HepG2 (cell line): Measurements from ENCODE around the gene CCN6. TPM values are rescaled to one million over a fixed set of nuclear protein-coding genes. Genes with fewer than 3 reads are reported as not detected.

ENCODE experiments used
- ATF1 ChIP-seq: IDR thresholded peaks from 2 replicates; pipeline ENCODE4 v1.6.1; 2016; ENCODE audit warnings: mild to moderate bottlenecking, control low read depth
- CCAR2 ChIP-seq: fragments of 200-400 bp; formaldehyde crosslinking; optimal IDR thresholded peaks from 2 replicates; pipeline ENCODE3; 2018; ENCODE audit warnings: low read depth, mild to moderate bottlenecking, low read length, moderate library complexity
- ETV6 ChIP-seq: sonication (generic); formaldehyde crosslinking; conservative IDR thresholded peaks from 2 replicates; pipeline ENCODE4 v1.4.0; 2020; ENCODE audit warnings: missing genetic modification reagents
- GABPA ChIP-seq, 2 experiments: IDR thresholded peaks; 2 replicates each; pipeline ENCODE4 v1.6.1; 2011 to 2016; ENCODE audit warnings: low read depth in 2 of 2, low read length in 1 of 2, missing biosample characterization in 1 of 2, missing genetic modification characterization in 1 of 2
- HIVEP1 ChIP-seq: sonication (generic); formaldehyde crosslinking; IDR thresholded peaks from 2 replicates; pipeline ENCODE4 v1.4.0; 2020; ENCODE audit warnings: mild to moderate bottlenecking, missing genetic modification reagents
- KLF13 ChIP-seq: sonication (generic); formaldehyde crosslinking; IDR thresholded peaks from 2 replicates; pipeline ENCODE4 v1.4.0; 2020; ENCODE audit warnings: mild to moderate bottlenecking, missing genetic modification reagents
- MXD4 ChIP-seq: IDR thresholded peaks from 2 replicates; pipeline ENCODE4 v1.6.1; 2016; ENCODE audit warnings: mild to moderate bottlenecking, missing biosample characterization, missing genetic modification reagents
- NKX3-1 ChIP-seq: sonication (generic); formaldehyde crosslinking; IDR thresholded peaks from 2 replicates; pipeline ENCODE4 v1.5.0; 2020; ENCODE audit warnings: missing genetic modification reagents
- POLR2AphosphoS5 ChIP-seq: IDR thresholded peaks from 2 replicates; pipeline ENCODE4 v1.6.1; 2012; ENCODE audit warnings: low read depth, low read length
- SIN3B ChIP-seq: fragments of 150-350 bp; IDR thresholded peaks from 2 replicates; pipeline ENCODE4 v1.6.1; 2014; ENCODE audit warnings: low read length
- STAG1 ChIP-seq: sonication (generic); formaldehyde crosslinking; IDR thresholded peaks from 2 replicates; pipeline ENCODE4 v1.4.0; 2020; ENCODE audit warnings: missing genetic modification reagents
- SYNCRIP ChIP-seq: fragments of 200-400 bp; formaldehyde crosslinking; IDR thresholded peaks from 2 replicates; pipeline ENCODE4 v1.6.1; 2018; ENCODE audit warnings: mild to moderate bottlenecking, low read depth, low read length; ENCODE audit not compliant: insufficient read depth
- ZFP62 ChIP-seq: sonication (generic); formaldehyde crosslinking; IDR thresholded peaks from 2 replicates; pipeline ENCODE4 v1.4.0; 2020; ENCODE audit warnings: missing genetic modification reagents
- ZFP82 ChIP-seq: sonication (generic); formaldehyde crosslinking; IDR thresholded peaks from 2 replicates; pipeline ENCODE4 v1.5.1; 2020; ENCODE audit warnings: mild to moderate bottlenecking, missing genetic modification reagents, borderline replicate concordance
- ZNF256 ChIP-seq: sonication (generic); formaldehyde crosslinking; conservative IDR thresholded peaks from 2 replicates; pipeline ENCODE4 v1.4.0; 2020; ENCODE audit warnings: missing genetic modification reagents
- ZNF569 ChIP-seq: sonication (generic); formaldehyde crosslinking; IDR thresholded peaks from 2 replicates; pipeline ENCODE4 v1.5.0; 2020; ENCODE audit warnings: mild to moderate bottlenecking, missing genetic modification reagents, moderate library complexity, borderline replicate concordance
- ZNF816 ChIP-seq: sonication (generic); formaldehyde crosslinking; IDR thresholded peaks from 2 replicates; pipeline ENCODE4 v1.8.0; 2022; ENCODE audit warnings: missing genetic modification reagents, mild to moderate bottlenecking, borderline replicate concordance
- polyA plus RNA-seq, 8 experiments: library from polyadenylated mRNA; depleted of rRNA in 3 of 8; stranded (reverse) in 7 of 8; unstranded in 1 of 8; fragments of >200 nt; fragmentation: Illumina TruSeq in 4 of 8; extraction: Trizol in 4 of 8; gene quantifications; 2 replicates each; pipeline versions ENCODE4 v1.2.1 to v1.2.3, GENCODE V29; 2011 to 2016; ENCODE audit warnings: low read depth in 4 of 8, missing spikeins in 1 of 8, mixed read lengths in 1 of 8; ENCODE audit not compliant: insufficient read depth in 1 of 8
- total RNA-seq, 5 experiments: library from RNA; depleted of rRNA; stranded (reverse); fragments of >200 nt; fragmentation: Illumina TruSeq; extraction: Trizol; gene quantifications; 2 replicates each; pipeline ENCODE4 v1.2.3, GENCODE V29; 2016; ENCODE audit warnings: low read depth in 1 of 5
- TF ChIP-seq, protein P1 (sequence below): sonication (generic); formaldehyde crosslinking; IDR thresholded peaks from 2 replicates; pipeline ENCODE4 v1.5.0; 2020; ENCODE audit warnings: mild to moderate bottlenecking, missing genetic modification reagents
- TF ChIP-seq, protein P2 (sequence below): sonication (generic); formaldehyde crosslinking; IDR thresholded peaks from 2 replicates; pipeline ENCODE4 v1.4.0; 2020; ENCODE audit warnings: mild to moderate bottlenecking, missing genetic modification reagents
- TF ChIP-seq, protein P3 (sequence below): sonication (generic); formaldehyde crosslinking; IDR thresholded peaks from 2 replicates; pipeline ENCODE4 v1.5.1; 2020; ENCODE audit warnings: mild to moderate bottlenecking, moderate library complexity, missing genetic modification reagents
- TF ChIP-seq, protein P4 (sequence below): sonication (generic); formaldehyde crosslinking; IDR thresholded peaks from 2 replicates; pipeline ENCODE4 v1.4.0; 2020; ENCODE audit warnings: missing genetic modification reagents

The CCN6 gene
- total and polyA plus RNA-seq, 2 of the 13 experiments (the other 11 are each of a cell fraction or from before 2014, with no cell fraction given) = not detected

DNA sequence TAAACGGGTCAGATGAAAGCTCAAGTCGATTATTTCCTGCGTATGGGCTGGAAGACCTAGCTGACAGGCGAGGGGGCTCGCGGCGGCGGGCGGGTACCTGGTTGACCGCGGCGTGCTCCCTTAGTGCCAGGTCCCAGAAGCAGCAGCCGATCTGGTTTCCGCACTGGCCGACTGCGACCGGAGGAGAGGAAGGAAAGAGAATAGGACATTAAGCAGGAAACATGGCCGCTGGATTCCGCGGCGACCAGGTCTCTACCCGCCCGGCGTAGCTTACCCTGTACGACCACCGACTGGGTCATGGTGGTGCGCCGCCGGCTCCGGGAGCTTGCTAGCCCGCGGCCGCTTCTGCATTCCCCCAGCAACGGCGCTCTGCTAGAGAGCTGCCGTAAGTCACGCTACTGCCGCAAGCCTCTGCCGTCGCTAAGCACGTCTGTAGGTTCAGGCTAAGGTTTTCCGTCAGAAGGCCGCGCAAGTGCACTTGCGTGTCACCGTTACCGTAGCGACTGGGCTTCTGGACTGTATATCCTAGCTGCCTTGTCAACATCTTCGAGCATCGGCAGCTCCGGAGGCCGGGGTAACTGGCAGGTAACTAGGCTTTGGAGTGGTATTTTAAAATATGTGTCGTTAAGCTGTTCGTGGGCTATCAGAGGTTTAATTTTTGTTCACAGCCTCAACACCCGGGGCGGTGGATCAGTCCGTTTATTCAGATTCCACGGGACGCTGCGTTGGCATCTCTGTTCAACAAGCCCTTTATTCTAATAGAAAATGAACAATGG lies 33.4 kb downstream of the CCN6 start, which contains the start of the genes FAM229B and TUBE1 (continued):
- TF ChIP-seq, protein P1, sequence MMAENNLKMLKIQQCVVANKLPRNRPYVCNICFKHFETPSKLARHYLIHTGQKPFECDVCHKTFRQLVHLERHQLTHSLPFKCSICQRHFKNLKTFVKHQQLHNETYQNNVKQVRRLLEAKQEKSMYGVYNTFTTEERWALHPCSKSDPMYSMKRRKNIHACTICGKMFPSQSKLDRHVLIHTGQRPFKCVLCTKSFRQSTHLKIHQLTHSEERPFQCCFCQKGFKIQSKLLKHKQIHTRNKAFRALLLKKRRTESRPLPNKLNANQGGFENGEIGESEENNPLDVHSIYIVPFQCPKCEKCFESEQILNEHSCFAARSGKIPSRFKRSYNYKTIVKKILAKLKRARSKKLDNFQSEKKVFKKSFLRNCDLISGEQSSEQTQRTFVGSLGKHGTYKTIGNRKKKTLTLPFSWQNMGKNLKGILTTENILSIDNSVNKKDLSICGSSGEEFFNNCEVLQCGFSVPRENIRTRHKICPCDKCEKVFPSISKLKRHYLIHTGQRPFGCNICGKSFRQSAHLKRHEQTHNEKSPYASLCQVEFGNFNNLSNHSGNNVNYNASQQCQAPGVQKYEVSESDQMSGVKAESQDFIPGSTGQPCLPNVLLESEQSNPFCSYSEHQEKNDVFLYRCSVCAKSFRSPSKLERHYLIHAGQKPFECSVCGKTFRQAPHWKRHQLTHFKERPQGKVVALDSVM = 0 out of 2 replicates have a peak, but pooled peaks have one; percentile 22
- TF ChIP-seq KLF13 (CRISPR knock-in tag) (no peak), STAG1 (no peak), MXD4 (CRISPR knock-in tag) (peak; percentile 52; the same call in 1 of the 2 replicates), ZFP62 (CRISPR knock-in tag) (no peak), SIN3B (no peak), ATF1 (CRISPR knock-in tag) (no peak), ZNF569 (CRISPR knock-in tag) (peak; percentile 67; the same call in 1 of the 2 replicates), NKX3-1 (CRISPR knock-in tag) (no peak), GABPA (IDR thresholded peaks at IDR 0.05; ENCODE audit: low read depth, low read length) (no peak), GABPA (CRISPR knock-in tag; IDR thresholded peaks at IDR 0.05; ENCODE audit: low read depth) (peak; percentile 41), POLR2AphosphoS5 (peak; percentile 89), ZNF256 (CRISPR knock-in tag) (no peak; the same call in 1 of the 2 replicates), ZNF816 (CRISPR knock-in tag) (no peak), CCAR2 (no peak), HIVEP1 (CRISPR knock-in tag) (peak; percentile 80; the same call in 1 of the 2 replicates), SYNCRIP (no peak), ZFP82 (CRISPR knock-in tag) (no peak), ETV6 (CRISPR knock-in tag) (peak; percentile 72; the same call in 1 of the 2 replicates)
- TF ChIP-seq, protein P2, sequence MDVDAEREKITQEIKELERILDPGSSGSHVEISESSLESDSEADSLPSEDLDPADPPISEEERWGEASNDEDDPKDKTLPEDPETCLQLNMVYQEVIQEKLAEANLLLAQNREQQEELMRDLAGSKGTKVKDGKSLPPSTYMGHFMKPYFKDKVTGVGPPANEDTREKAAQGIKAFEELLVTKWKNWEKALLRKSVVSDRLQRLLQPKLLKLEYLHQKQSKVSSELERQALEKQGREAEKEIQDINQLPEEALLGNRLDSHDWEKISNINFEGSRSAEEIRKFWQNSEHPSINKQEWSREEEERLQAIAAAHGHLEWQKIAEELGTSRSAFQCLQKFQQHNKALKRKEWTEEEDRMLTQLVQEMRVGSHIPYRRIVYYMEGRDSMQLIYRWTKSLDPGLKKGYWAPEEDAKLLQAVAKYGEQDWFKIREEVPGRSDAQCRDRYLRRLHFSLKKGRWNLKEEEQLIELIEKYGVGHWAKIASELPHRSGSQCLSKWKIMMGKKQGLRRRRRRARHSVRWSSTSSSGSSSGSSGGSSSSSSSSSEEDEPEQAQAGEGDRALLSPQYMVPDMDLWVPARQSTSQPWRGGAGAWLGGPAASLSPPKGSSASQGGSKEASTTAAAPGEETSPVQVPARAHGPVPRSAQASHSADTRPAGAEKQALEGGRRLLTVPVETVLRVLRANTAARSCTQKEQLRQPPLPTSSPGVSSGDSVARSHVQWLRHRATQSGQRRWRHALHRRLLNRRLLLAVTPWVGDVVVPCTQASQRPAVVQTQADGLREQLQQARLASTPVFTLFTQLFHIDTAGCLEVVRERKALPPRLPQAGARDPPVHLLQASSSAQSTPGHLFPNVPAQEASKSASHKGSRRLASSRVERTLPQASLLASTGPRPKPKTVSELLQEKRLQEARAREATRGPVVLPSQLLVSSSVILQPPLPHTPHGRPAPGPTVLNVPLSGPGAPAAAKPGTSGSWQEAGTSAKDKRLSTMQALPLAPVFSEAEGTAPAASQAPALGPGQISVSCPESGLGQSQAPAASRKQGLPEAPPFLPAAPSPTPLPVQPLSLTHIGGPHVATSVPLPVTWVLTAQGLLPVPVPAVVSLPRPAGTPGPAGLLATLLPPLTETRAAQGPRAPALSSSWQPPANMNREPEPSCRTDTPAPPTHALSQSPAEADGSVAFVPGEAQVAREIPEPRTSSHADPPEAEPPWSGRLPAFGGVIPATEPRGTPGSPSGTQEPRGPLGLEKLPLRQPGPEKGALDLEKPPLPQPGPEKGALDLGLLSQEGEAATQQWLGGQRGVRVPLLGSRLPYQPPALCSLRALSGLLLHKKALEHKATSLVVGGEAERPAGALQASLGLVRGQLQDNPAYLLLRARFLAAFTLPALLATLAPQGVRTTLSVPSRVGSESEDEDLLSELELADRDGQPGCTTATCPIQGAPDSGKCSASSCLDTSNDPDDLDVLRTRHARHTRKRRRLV (CRISPR knock-in tag) = peak; percentile 43; the same call in 1 of the 2 replicates
- TF ChIP-seq, protein P3, sequence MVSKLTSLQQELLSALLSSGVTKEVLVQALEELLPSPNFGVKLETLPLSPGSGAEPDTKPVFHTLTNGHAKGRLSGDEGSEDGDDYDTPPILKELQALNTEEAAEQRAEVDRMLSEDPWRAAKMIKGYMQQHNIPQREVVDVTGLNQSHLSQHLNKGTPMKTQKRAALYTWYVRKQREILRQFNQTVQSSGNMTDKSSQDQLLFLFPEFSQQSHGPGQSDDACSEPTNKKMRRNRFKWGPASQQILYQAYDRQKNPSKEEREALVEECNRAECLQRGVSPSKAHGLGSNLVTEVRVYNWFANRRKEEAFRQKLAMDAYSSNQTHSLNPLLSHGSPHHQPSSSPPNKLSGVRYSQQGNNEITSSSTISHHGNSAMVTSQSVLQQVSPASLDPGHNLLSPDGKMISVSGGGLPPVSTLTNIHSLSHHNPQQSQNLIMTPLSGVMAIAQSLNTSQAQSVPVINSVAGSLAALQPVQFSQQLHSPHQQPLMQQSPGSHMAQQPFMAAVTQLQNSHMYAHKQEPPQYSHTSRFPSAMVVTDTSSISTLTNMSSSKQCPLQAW (CRISPR knock-in tag) = peak; percentile 51; the same call in 1 of the 2 replicates
- TF ChIP-seq, protein P4, sequence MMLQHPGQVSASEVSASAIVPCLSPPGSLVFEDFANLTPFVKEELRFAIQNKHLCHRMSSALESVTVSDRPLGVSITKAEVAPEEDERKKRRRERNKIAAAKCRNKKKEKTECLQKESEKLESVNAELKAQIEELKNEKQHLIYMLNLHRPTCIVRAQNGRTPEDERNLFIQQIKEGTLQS (CRISPR knock-in tag) = no peak
